Neuronal stem cell (in vitro differentiated cells): ENCODE measurements around the gene SRC.
A peak's percentile ranks its signal among the peaks of the same experiment; 100 is the strongest.

Source experiments
- DNase-seq: peaks from one replicate; pipeline ENCODE4 v3.0.0-alpha.2; 2013; ENCODE audit warnings: low spot score
- H2AFZ ChIP-seq: one replicate; pipeline ENCODE4 v1.6.1; 2013; ENCODE audit warnings: mild to moderate bottlenecking, low read length, inconsistent platforms
- H2AK5ac ChIP-seq: 2 replicates; pipeline ENCODE4 v1.6.1; 2013; ENCODE audit warnings: low read depth, mild to moderate bottlenecking, inconsistent platforms, low read length, moderate library complexity, mixed read lengths
- H2BK120ac ChIP-seq: 2 replicates; pipeline ENCODE4 v1.6.1; 2013; ENCODE audit warnings: low read depth, mild to moderate bottlenecking, inconsistent platforms, low read length, moderate library complexity, mixed read lengths
- H2BK12ac ChIP-seq: one replicate; pipeline ENCODE4 v1.6.1; 2013; ENCODE audit warnings: low read length, inconsistent platforms
- H2BK15ac ChIP-seq: 2 replicates; pipeline ENCODE4 v1.6.1; 2013; ENCODE audit warnings: mild to moderate bottlenecking, low read length, inconsistent platforms, mixed read lengths
- H2BK5ac ChIP-seq: one replicate; pipeline ENCODE4 v1.6.1; 2013; ENCODE audit warnings: inconsistent platforms, mild to moderate bottlenecking, low read length, moderate library complexity
- H3K14ac ChIP-seq: one replicate; pipeline ENCODE4 v1.6.1; 2013; ENCODE audit warnings: low read length, inconsistent platforms
- H3K18ac ChIP-seq: 2 replicates; pipeline ENCODE4 v1.6.1; 2013; ENCODE audit warnings: low read length, inconsistent platforms
- H3K23ac ChIP-seq: 2 replicates; pipeline ENCODE4 v1.6.1; 2013; ENCODE audit warnings: low read depth, mild to moderate bottlenecking, mixed read lengths, low read length, inconsistent platforms; ENCODE audit not compliant: poor library complexity
- H3K27ac ChIP-seq: replicated peaks from 3 replicates; pipeline ENCODE4 v1.5.1; 2013; ENCODE audit warnings: low read length, inconsistent platforms
- H3K27me3 ChIP-seq, 3 experiments: 2 replicates each; pipeline ENCODE4 v1.6.1; 2013; ENCODE audit warnings: low read length in 3 of 3, mild to moderate bottlenecking in 2 of 3, inconsistent platforms in 1 of 3, low read depth in 1 of 3, mixed read lengths in 1 of 3, moderate library complexity in 1 of 3; ENCODE audit not compliant: control insufficient read depth in 3 of 3, insufficient read depth in 3 of 3
- H3K36me3 ChIP-seq, 2 donors: replicated peaks in 1 of 2; 2 replicates each; pipeline ENCODE4 v1.6.1; 2013; ENCODE audit warnings: low read length in 2 of 2; ENCODE audit not compliant: control insufficient read depth in 2 of 2, insufficient read depth in 2 of 2
- H3K4ac ChIP-seq: 2 replicates; pipeline ENCODE4 v1.6.1; 2013; ENCODE audit warnings: inconsistent platforms, mild to moderate bottlenecking, low read length, moderate library complexity
- H3K4me1 ChIP-seq, 2 donors: 1 replicate in 1 of 2; 2 replicates in 1 of 2; pipeline ENCODE4 v1.6.1; 2013; ENCODE audit warnings: low read length in 2 of 2, low read depth in 1 of 2; ENCODE audit not compliant: control insufficient read depth in 2 of 2, insufficient read depth in 1 of 2
- H3K4me2 ChIP-seq: one replicate; pipeline ENCODE4 v1.6.1; 2013; ENCODE audit warnings: mild to moderate bottlenecking, low read length, inconsistent platforms; ENCODE audit not compliant: insufficient read depth, poor library complexity, severe bottlenecking
- H3K4me3 ChIP-seq, 2 donors: 2 replicates each; pipeline ENCODE4 v1.5.1; 2013; ENCODE audit warnings: low read length in 2 of 2, mild to moderate bottlenecking in 2 of 2, inconsistent platforms in 1 of 2, moderate library complexity in 1 of 2
- H3K79me1 ChIP-seq: one replicate; pipeline ENCODE4 v1.6.1; 2013; ENCODE audit warnings: low read depth, mild to moderate bottlenecking, inconsistent platforms, low read length, moderate library complexity
- H3K9ac ChIP-seq: one replicate; pipeline ENCODE4 v1.6.1; 2013; ENCODE audit warnings: mild to moderate bottlenecking, low read depth, low read length, inconsistent platforms; ENCODE audit not compliant: poor library complexity
- H3K9me3 ChIP-seq, 2 donors: replicated peaks in 1 of 2; 2 replicates each; pipeline versions ENCODE3 to v1.6.1; 2013; ENCODE audit warnings: low read length in 2 of 2, mild to moderate bottlenecking in 2 of 2, inconsistent platforms in 1 of 2, low read depth in 1 of 2, mixed read lengths in 1 of 2, moderate library complexity in 1 of 2; ENCODE audit not compliant: control insufficient read depth in 2 of 2, insufficient read depth in 1 of 2
- H4K8ac ChIP-seq: one replicate; pipeline ENCODE4 v1.6.1; 2013; ENCODE audit warnings: low read depth, mild to moderate bottlenecking, inconsistent platforms, low read length, moderate library complexity
- H4K91ac ChIP-seq: one replicate; pipeline ENCODE4 v1.6.1; 2013; ENCODE audit warnings: low read length, low read depth, mild to moderate bottlenecking, inconsistent platforms; ENCODE audit not compliant: poor library complexity
- WGBS, 2 donors: extraction: QIAGEN DNeasy Blood & Tissue Kit; methylation state at CpG; one replicate each; pipeline ENCODE4 v1.1.7; 2013; ENCODE audit warnings: missing lambda C conversion rate in 2 of 2, mixed read lengths in 1 of 2; ENCODE audit not compliant: insufficient read length in 2 of 2, insufficient replicate concordance in 1 of 2; ENCODE audit errors: extremely low coverage in 2 of 2; 5-methylcytosine and 5-hydroxymethylcytosine counted together

The SRC gene

GRCh38 chr20:37315021-37315451, 30.9 kb upstream of the SRC start:
- Histone ChIP-seq H2BK12ac (no peak overlapping the region), H3K4me3 (no peak overlapping the region), H3K9ac (no peak overlapping the region), H2BK5ac (no peak overlapping the region), H3K4ac (no peak overlapping the region), H3K9me3 (no peaks in the 10 kb centered on the region), H3K36me3 (peaks cover 7 to 73% of the 10 kb centered on the region in 2 donors), H3K18ac (no peak overlapping the region), H4K8ac (no peak overlapping the region), H3K27ac (no peak overlapping the region), H3K27me3 (no peaks in the 10 kb centered on the region), H2AFZ (no peak overlapping the region), H2BK120ac (no peak overlapping the region), H3K4me1 (peaks cover 6 to 37% of the 10 kb centered on the region in 2 donors), H4K91ac (no peak overlapping the region), H3K23ac (no peak overlapping the region), H3K14ac (no peak overlapping the region), H3K79me1 (peaks cover 7% of the 10 kb centered on the region), H2BK15ac (no peak overlapping the region), H2AK5ac (peak overlapping the region; percentile 2), H3K4me2 (no peak overlapping the region)
- no CpG with 5 or more reads among the region's 12 CpGs for WGBS, 2 donors
- DNase-seq = no peak

GRCh38 chr20:37315452-37316110, 30.4 kb upstream of the SRC start:
- Histone ChIP-seq H2BK12ac (no peak overlapping the region), H3K9ac (no peak overlapping the region), H3K36me3 (peaks cover 6 to 67% of the 10 kb centered on the region in 2 donors), H3K18ac (no peak overlapping the region), H3K79me1 (peaks cover 7% of the 10 kb centered on the region), H3K4me2 (no peak overlapping the region), H2AK5ac (peak overlapping the region; percentile 2), H2BK120ac (no peak overlapping the region), H3K4me3 (no peak overlapping the region), H2AFZ (no peak overlapping the region), H3K23ac (no peak overlapping the region), H3K4me1 (peaks cover 6 to 33% of the 10 kb centered on the region in 2 donors), H2BK5ac (no peak overlapping the region), H4K8ac (no peak overlapping the region), H3K9me3 (no peaks in the 10 kb centered on the region), H3K4ac (no peak overlapping the region), H3K14ac (no peak overlapping the region), H3K27me3 (no peaks in the 10 kb centered on the region), H4K91ac (no peak overlapping the region), H2BK15ac (no peak overlapping the region), H3K27ac (no peak overlapping the region)
- WGBS, 2 donors = no CpG with 5 or more reads among the region's 13 CpGs
- no peak for DNase-seq

GRCh38 chr20:37316116-37316774, 29.7 kb upstream of the SRC start:
- no peak overlapping the region for H3K27ac ChIP-seq

GRCh38 chr20:37316775-37317170, 29.2 kb upstream of the SRC start:
- no peak overlapping the region for H2BK5ac ChIP-seq
- H3K4me2 ChIP-seq = no peak overlapping the region
- H3K9ac ChIP-seq = no peak overlapping the region
- no peak overlapping the region for H2BK120ac ChIP-seq
- H3K18ac ChIP-seq = peak overlapping the region; percentile 45
- H4K8ac ChIP-seq = no peak overlapping the region
- H3K27ac ChIP-seq = no peak overlapping the region
- no peak overlapping the region for H4K91ac ChIP-seq
- no peak overlapping the region for H3K4ac ChIP-seq
- no CpG with 5 or more reads among the region's 5 CpGs for WGBS, 2 donors
- peaks cover 6 to 59% of the 10 kb centered on the region in 2 donors for H3K36me3 ChIP-seq
- H3K79me1 ChIP-seq = peaks cover 1% of the 10 kb centered on the region
- DNase-seq = no peak
- H3K23ac ChIP-seq = no peak overlapping the region
- no peaks in the 10 kb centered on the region for H3K9me3 ChIP-seq
- no peak overlapping the region for H3K4me3 ChIP-seq
- no peak overlapping the region for H2BK15ac ChIP-seq
- no peak overlapping the region for H2AFZ ChIP-seq
- no peak overlapping the region for H2AK5ac ChIP-seq
- H3K27me3 ChIP-seq = no peaks in the 10 kb centered on the region
- peaks cover 6 to 28% of the 10 kb centered on the region in 2 donors for H3K4me1 ChIP-seq
- no peak overlapping the region for H2BK12ac ChIP-seq
- H3K14ac ChIP-seq = no peak overlapping the region

More at GRCh38 chr20:37316116-37316774, 29.7 kb upstream of the SRC start:
- Histone ChIP-seq H2BK5ac (no peak overlapping the region), H2BK120ac (no peak overlapping the region), H3K14ac (no peak overlapping the region), H3K27me3 (no peaks in the 10 kb centered on the region), H4K91ac (no peak overlapping the region), H2AFZ (no peak overlapping the region), H3K4me2 (no peak overlapping the region), H2BK15ac (no peak overlapping the region), H3K4me1 (peaks cover 6 to 28% of the 10 kb centered on the region in 2 donors), H3K9ac (no peak overlapping the region), H3K36me3 (peaks cover 6 to 61% of the 10 kb centered on the region in 2 donors), H2AK5ac (no peak overlapping the region), H3K4me3 (no peak overlapping the region), H3K9me3 (no peaks in the 10 kb centered on the region), H2BK12ac (no peak overlapping the region), H3K18ac (no peak overlapping the region), H3K4ac (no peak overlapping the region), H4K8ac (no peak overlapping the region), H3K79me1 (peaks cover 4% of the 10 kb centered on the region), H3K23ac (no peak overlapping the region)
- no CpG with 5 or more reads among the region's 15 CpGs for WGBS, 2 donors
- no peak for DNase-seq
